Measurements from ENCODE around the gene KIF5C.
"Not testable (repeated sequence)": the region's sequence is repeated elsewhere in the genome, so short reads cannot be mapped to it uniquely, and the experiment has no call there.

KIF5C gene

GRCh38 chr2:148853458-148853857 is 21.6 kb upstream of the KIF5C start:
- TF ChIP-seq CTCF (IDR thresholded peaks at IDR 0.05; ENCODE audit: low read depth, low read length), result no peak
- no peak for DNase-seq (ENCODE audit: extremely low read depth, low read depth)

GRCh38 chr2:148860037-148860436 is 15.0 kb upstream of the KIF5C start:
- TF ChIP-seq CTCF (IDR thresholded peaks at IDR 0.05; ENCODE audit: low read depth, low read length), result no peak
- DNase-seq (ENCODE audit: extremely low read depth, low read depth), result no peak

- TF ChIP-seq CTCF (IDR thresholded peaks at IDR 0.05; ENCODE audit: low read depth, low read length), result no peak
- DNase-seq (ENCODE audit: extremely low read depth, low read depth), result no peak
Observed at GRCh38 chr2:148861367-148861766, 13.7 kb upstream of the KIF5C start.

- not testable (repeated sequence) for DNase-seq (ENCODE audit: extremely low read depth, low read depth)
Observed at GRCh38 chr2:148862478-148862877, 12.5 kb upstream of the KIF5C start.

- no peak for TF ChIP-seq CTCF (IDR thresholded peaks at IDR 0.05; ENCODE audit: low read depth, low read length)
- DNase-seq (ENCODE audit: extremely low read depth, low read depth), result no peak
Observed at GRCh38 chr2:148865512-148865911, 9.5 kb upstream of the KIF5C start.

- DNase-seq (ENCODE audit: extremely low read depth, low read depth), result no peak
- TF ChIP-seq CTCF (IDR thresholded peaks at IDR 0.05; ENCODE audit: low read depth, low read length), result no peak
Observed at GRCh38 chr2:148866091-148866490, 8.9 kb upstream of the KIF5C start.

GRCh38 chr2:148867079-148867769 is 7.8 kb upstream of the KIF5C start:
- no peak for DNase-seq (ENCODE audit: extremely low read depth, low read depth)
- no peak for TF ChIP-seq CTCF (IDR thresholded peaks at IDR 0.05; ENCODE audit: low read depth, low read length)

- TF ChIP-seq CTCF (IDR thresholded peaks at IDR 0.05; ENCODE audit: low read depth, low read length), result no peak
- DNase-seq (ENCODE audit: extremely low read depth, low read depth), result no peak
Observed at GRCh38 chr2:148875387-148876051, 492 bp downstream of the KIF5C start.

All from AG09319 (cell line).